CD4-positive, alpha-beta memory T cell (primary cell): ENCODE results near the gene KIAA1217. TPM values are rescaled to one million over a fixed set of nuclear protein-coding genes. Genes with fewer than 3 reads are reported as not detected.
A peak's percentile ranks its signal among the peaks of the same experiment; 100 is the strongest.

Experiments used
- CTCF ChIA-PET: fragments of 350-600 bp; sonication (Branson Sonifier 250); formaldehyde crosslinking; loops from one replicate; lab custom pipeline; 2021; ENCODE audit warnings: inconsistent platforms; ENCODE audit not compliant: partially characterized antibody; lab: Charles Lee
- POLR2A ChIA-PET: fragments of 350-600 bp; sonication (Branson Sonifier 250); formaldehyde crosslinking; loops from one replicate; lab custom pipeline; 2021; ENCODE audit not compliant: partially characterized antibody; lab: Charles Lee
- DNase-seq, 5 donors: peaks; one replicate each; pipeline versions ENCODE4 v3.0.0 to v3.0.0-alpha.2; 2020 to 2022; ENCODE audit warnings: mixed read lengths in 1 of 5
- H3K27ac ChIP-seq: one replicate; pipeline ENCODE4 v1.7.0; 2013; ENCODE audit warnings: low read depth, low read length
- H3K27me3 ChIP-seq: 2 replicates; pipeline ENCODE4 v1.7.0; 2013; ENCODE audit warnings: mild to moderate bottlenecking, low read length, moderate library complexity; ENCODE audit not compliant: insufficient read depth
- H3K36me3 ChIP-seq: 2 replicates; pipeline ENCODE4 v1.7.0; 2013; ENCODE audit warnings: mild to moderate bottlenecking, low read length, moderate library complexity; ENCODE audit not compliant: insufficient read depth
- H3K4me1 ChIP-seq: 2 replicates; pipeline ENCODE4 v1.7.0; 2013; ENCODE audit warnings: mild to moderate bottlenecking, low read length, moderate library complexity; ENCODE audit not compliant: insufficient read depth
- H3K4me3 ChIP-seq, 2 donors: one replicate each; pipeline ENCODE4 v1.7.0; 2013; ENCODE audit warnings: low read length in 2 of 2, mild to moderate bottlenecking in 1 of 2
- H3K9me3 ChIP-seq, 2 donors: one replicate each; pipeline ENCODE4 v1.7.0; 2013; ENCODE audit warnings: low read length in 2 of 2, control low read depth in 1 of 2; ENCODE audit not compliant: control insufficient read depth in 1 of 2
- H3K27ac Mint-ChIP-seq, 7 donors: one replicate each; pipeline ENCODE4 v1.8.0; 2020 to 2021; ENCODE audit warnings: mixed read lengths in 7 of 7, mild to moderate bottlenecking in 6 of 7, inconsistent platforms in 3 of 7, moderate library complexity in 3 of 7
- H3K27me3 Mint-ChIP-seq, 2 donors: one replicate each; pipeline ENCODE4 v1.8.0; 2020 to 2021; ENCODE audit warnings: mixed read lengths in 2 of 2
- H3K36me3 Mint-ChIP-seq, 2 donors: one replicate each; pipeline ENCODE4 v1.8.0; 2020 to 2021; ENCODE audit warnings: mixed read lengths in 2 of 2, inconsistent platforms in 1 of 2, mild to moderate bottlenecking in 1 of 2
- H3K4me1 Mint-ChIP-seq, 4 donors: one replicate each; pipeline ENCODE4 v1.8.0; 2020 to 2021; ENCODE audit warnings: mixed read lengths in 4 of 4, mild to moderate bottlenecking in 1 of 4
- H3K4me3 Mint-ChIP-seq, 8 donors: one replicate each; pipeline ENCODE4 v1.8.0; 2020 to 2021; ENCODE audit warnings: mixed read lengths in 8 of 8, mild to moderate bottlenecking in 7 of 8, moderate library complexity in 6 of 8, inconsistent platforms in 3 of 8
- H3K9me3 Mint-ChIP-seq, 8 donors: one replicate each; pipeline ENCODE4 v1.8.0; 2020 to 2021; ENCODE audit warnings: mixed read lengths in 8 of 8, mild to moderate bottlenecking in 5 of 8, inconsistent platforms in 3 of 8, moderate library complexity in 1 of 8
- intact Hi-C: fragments of 100-400 bp; cut with micrococcal nuclease; formaldehyde crosslinking; loops from one replicate; pipeline ENCODE4 v1.15.1; 2023
- polyA plus RNA-seq, 2 donors: library from polyadenylated mRNA; unstranded; fragments of 300-500 nt; fragmentation: Illumina TruSeq; gene quantifications; one replicate each; pipeline ENCODE4 v1.2.3, GENCODE V29; 2021
- total RNA-seq, 2 experiments: library from RNA; stranded (reverse); gene quantifications; one replicate each; pipeline ENCODE4 v1.2.3, GENCODE V29; 2021

Gene KIAA1217
- total and polyA plus RNA-seq, 4 experiments from 2014 or later: 0.69 to 0.75 (median 0.70) TPM; not detected in 1

DNA sequence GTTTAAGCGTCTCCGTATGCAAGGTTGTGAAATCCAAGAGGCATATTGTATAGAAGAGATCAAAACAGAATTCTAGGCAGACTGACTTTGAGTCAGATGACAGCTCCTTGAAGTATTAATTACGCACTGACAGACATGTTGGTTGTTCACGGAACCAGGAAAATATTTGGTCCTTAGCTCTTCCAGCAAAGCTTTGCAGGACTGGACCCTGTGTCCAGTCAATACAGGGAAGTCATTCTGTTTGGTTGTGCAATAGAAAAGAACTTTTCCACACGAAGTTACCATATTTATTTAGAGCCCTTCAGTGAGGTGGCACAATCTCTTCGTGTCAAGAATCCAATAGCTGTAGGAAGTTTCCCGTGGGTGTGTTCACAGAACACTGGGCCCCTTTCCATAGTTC is 309.5 kb downstream of the KIAA1217 start:
- H3K4me1 ChIP-seq: peaks cover 12% of the 10 kb centered on the region
- no peaks in the 10 kb centered on the region for H3K9me3 ChIP-seq
- Mint-ChIP-seq H3K36me3 (peaks cover 0 to 2% of the 10 kb centered on the region in 2 donors), H3K4me1 (peaks cover 8 to 15% (median 12%) of the 10 kb centered on the region in 4 donors), H3K27me3 (no peaks in the 10 kb centered on the region), H3K4me3 (peak overlapping the region in 1 of 8 donors; percentile 17), H3K27ac (peak overlapping the region in 1 of 7 donors; percentile 2), H3K9me3 (peaks cover 0 to 2% (median 0%) of the 10 kb centered on the region in 8 donors)
- POLR2A ChIA-PET: no interaction called here
- CTCF ChIA-PET: interaction anchor here (0.7 to 5.5 kb wide), 13 partner anchors 8 to 1205 kb away, joined by 3 to 42 read pairs (median 3); no protein-coding TSS in a partner anchor
- no peak overlapping the region for H3K4me3 ChIP-seq
- intact Hi-C loops: loop anchor here (2.0 to 5.0 kb wide), 4 partner anchors 321 to 1360 kb away; no protein-coding TSS in a partner anchor
- DNase-seq: no peak
- no peaks in the 10 kb centered on the region for H3K27me3 ChIP-seq
- no peak overlapping the region for H3K27ac ChIP-seq
- H3K36me3 ChIP-seq: no peaks in the 10 kb centered on the region

DNA sequence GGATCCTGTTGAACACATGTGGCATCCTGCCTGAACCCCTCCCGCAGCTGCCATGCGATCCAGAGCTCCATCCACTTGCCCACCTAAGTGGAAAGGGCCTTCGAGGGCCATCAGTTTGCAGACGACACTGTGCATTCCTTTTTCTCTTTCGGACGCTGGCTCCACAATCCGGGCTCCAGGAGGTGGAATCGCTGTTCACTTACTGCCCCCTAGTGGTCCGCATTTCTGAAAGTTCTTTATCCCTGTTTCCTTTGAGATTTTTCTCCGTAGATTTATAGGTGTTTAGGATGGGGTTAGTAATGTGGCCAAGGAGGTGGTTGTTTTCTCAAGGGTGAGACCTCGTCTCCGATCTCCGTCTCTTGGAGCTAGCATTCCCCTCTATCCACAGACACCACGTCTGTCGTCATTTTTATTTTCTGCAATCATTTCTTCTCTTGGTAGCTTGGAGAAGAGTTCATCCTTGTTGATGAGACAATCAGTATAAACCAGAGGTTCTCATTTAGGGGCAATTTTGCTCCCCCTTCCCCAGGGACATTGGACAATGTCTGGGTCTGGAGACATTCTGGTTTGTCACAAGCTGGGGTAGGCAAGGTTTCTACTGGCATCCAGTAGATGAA is 310.2 kb downstream of the KIAA1217 start:
- ChIA-PET CTCF (interaction anchor here (0.9 to 5.5 kb wide), 11 partner anchors 9 to 1206 kb away, joined by 3 to 42 read pairs (median 6); no protein-coding TSS in a partner anchor), POLR2A (interaction anchor here (1.0 kb wide), 1 partner anchor 9 kb away, joined by 3 read pairs; no protein-coding TSS in a partner anchor)
- peaks cover 12% of the 10 kb centered on the region for H3K4me1 ChIP-seq
- intact Hi-C loops: loop anchor here (2.0 to 5.0 kb wide), 4 partner anchors 322 to 1360 kb away; no protein-coding TSS in a partner anchor
- no peaks in the 10 kb centered on the region for H3K27me3 ChIP-seq
- peaks cover 0 to 2% (median 0%) of the 10 kb centered on the region in 8 donors for H3K9me3 Mint-ChIP-seq
- peak overlapping the region in 7 of 8 donors; percentile 10 to 78 (median 51) for H3K4me3 Mint-ChIP-seq
- H3K27ac ChIP-seq: no peak overlapping the region
- H3K27ac Mint-ChIP-seq: no peak overlapping the region
- H3K9me3 ChIP-seq: no peaks in the 10 kb centered on the region
- H3K27me3 Mint-ChIP-seq: no peaks in the 10 kb centered on the region
- H3K4me1 Mint-ChIP-seq: peaks cover 8 to 15% (median 12%) of the 10 kb centered on the region in 4 donors
- H3K4me3 ChIP-seq: no peak overlapping the region
- peak; percentile 12 to 42 (median 19) for DNase-seq
- H3K36me3 ChIP-seq: no peaks in the 10 kb centered on the region
- peaks cover 0 to 2% of the 10 kb centered on the region in 2 donors for H3K36me3 Mint-ChIP-seq

DNA sequence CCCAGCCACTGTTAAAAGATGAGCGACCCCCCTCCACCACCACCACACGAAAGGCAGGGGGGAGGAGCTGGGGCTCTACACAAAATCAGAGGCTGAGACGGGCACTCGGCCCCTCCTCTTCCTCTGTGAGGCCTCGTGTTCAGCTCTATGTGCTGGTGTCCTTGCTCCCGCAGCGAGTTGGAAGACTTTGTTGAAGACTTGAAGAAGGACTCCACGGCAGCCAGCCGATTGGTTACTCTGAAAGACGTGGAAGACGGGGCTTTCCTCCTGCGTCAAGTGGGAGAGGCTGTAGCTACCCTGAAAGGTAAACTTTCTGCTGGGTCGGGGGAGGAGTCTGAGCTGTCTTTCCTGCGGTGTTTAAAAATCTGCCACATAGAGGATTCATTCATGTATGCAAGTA is 311.0 kb downstream of the KIAA1217 start:
- POLR2A ChIA-PET: interaction anchor here (1.0 kb wide), 1 partner anchor 9 kb away, joined by 3 read pairs; no protein-coding TSS in a partner anchor
- H3K4me1 Mint-ChIP-seq: peaks cover 8 to 15% (median 12%) of the 10 kb centered on the region in 4 donors

DNA sequence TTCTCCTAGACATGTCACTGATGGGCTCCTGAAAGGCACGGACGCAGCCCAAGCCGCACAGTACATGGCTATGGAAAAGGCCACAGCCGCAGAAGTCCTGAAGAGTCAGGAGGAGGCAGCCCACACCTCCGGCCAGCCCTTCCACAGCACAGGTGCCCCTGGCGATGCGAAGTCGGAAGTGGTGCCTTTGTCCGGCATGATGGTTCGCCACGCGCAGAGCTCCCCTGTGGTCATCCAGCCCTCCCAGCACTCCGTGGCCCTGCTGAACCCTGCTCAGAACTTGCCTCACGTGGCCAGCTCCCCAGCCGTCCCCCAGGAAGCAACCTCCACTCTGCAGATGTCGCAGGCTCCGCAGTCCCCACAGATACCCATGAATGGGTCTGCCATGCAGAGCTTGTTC is 315.4 kb downstream of the KIAA1217 start:
- no peak overlapping the region for H3K27ac ChIP-seq
- H3K27me3 ChIP-seq: no peaks in the 10 kb centered on the region
- peaks cover 4 to 10% (median 7%) of the 10 kb centered on the region in 4 donors for H3K4me1 Mint-ChIP-seq
- no peak overlapping the region for H3K27ac Mint-ChIP-seq
- H3K9me3 Mint-ChIP-seq: peaks cover 0 to 3% (median 0%) of the 10 kb centered on the region in 8 donors
- no peak overlapping the region for H3K4me3 Mint-ChIP-seq
- CTCF ChIA-PET: interaction anchor here (1.1 kb wide), 1 partner anchor 32 kb away, joined by 3 read pairs; no protein-coding TSS in a partner anchor
- H3K36me3 Mint-ChIP-seq: peaks cover 0 to 2% of the 10 kb centered on the region in 2 donors
- no peak for DNase-seq
- no peaks in the 10 kb centered on the region for H3K36me3 ChIP-seq
- no peaks in the 10 kb centered on the region for H3K9me3 ChIP-seq
- peaks cover 7% of the 10 kb centered on the region for H3K4me1 ChIP-seq
- H3K27me3 Mint-ChIP-seq: no peaks in the 10 kb centered on the region
- POLR2A ChIA-PET: no interaction called here
- intact Hi-C loops: no loop called here
- H3K4me3 ChIP-seq: no peak overlapping the region

More for the DNA sequence above, 311.0 kb downstream of the KIAA1217 start:
- H3K27ac ChIP-seq: no peak overlapping the region
- peak overlapping the region; percentile 44 to 82 (median 74) for H3K4me3 Mint-ChIP-seq
- peaks cover 0 to 2% (median 0%) of the 10 kb centered on the region in 8 donors for H3K9me3 Mint-ChIP-seq
- H3K9me3 ChIP-seq: no peaks in the 10 kb centered on the region
- H3K36me3 ChIP-seq: no peaks in the 10 kb centered on the region
- H3K27ac Mint-ChIP-seq: peak overlapping the region in 6 of 7 donors; percentile 42 to 87 (median 58)
- peaks cover 12% of the 10 kb centered on the region for H3K4me1 ChIP-seq
- H3K4me3 ChIP-seq: no peak overlapping the region
- CTCF ChIA-PET: interaction anchor here (1.3 to 5.5 kb wide), 5 partner anchors 10 to 525 kb away, joined by 6 to 42 read pairs (median 8); no protein-coding TSS in a partner anchor
- peak; percentile 18 to 74 (median 39) for DNase-seq
- H3K27me3 Mint-ChIP-seq: no peaks in the 10 kb centered on the region
- H3K27me3 ChIP-seq: no peaks in the 10 kb centered on the region
- peaks cover 0 to 2% of the 10 kb centered on the region in 2 donors for H3K36me3 Mint-ChIP-seq
- intact Hi-C loops: loop anchor here (2.0 to 5.0 kb wide), 4 partner anchors 323 to 1361 kb away; no protein-coding TSS in a partner anchor

DNA sequence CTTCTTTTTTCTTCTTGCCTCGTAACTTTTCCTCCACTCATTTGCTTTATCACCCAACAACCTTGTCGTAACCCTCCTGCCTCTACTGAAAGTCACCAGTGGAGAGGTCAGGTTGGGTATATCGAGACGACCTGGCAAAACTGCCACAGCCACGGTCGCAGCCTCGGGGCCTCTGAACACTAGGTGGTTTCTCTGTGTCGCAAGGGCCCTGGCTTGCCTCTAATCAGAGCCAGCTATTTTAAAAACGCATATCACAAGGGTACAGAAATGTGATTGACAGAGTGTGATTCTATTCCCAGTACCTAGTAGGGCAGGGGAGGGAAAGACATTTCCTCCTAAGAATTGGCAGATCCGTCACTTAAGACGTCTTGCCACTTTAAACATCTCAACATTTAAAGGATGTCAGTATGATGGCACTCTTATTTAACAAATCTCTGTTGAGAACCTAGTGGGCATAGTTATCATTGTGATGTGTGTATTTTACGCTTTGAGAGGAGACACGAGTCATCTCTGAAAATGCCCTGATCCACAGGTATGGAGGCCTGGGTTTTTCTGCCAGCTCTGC is 317.2 kb downstream of the KIAA1217 start:
- no peak overlapping the region for H3K27ac Mint-ChIP-seq
- Histone ChIP-seq H3K9me3 (no peaks in the 10 kb centered on the region), H3K36me3 (no peaks in the 10 kb centered on the region), H3K4me1 (no peaks in the 10 kb centered on the region), H3K27me3 (no peaks in the 10 kb centered on the region), H3K4me3 (no peak overlapping the region), H3K27ac (no peak overlapping the region)
- no peak overlapping the region for H3K4me3 Mint-ChIP-seq
- H3K27me3 Mint-ChIP-seq: peaks cover 0 to 1% of the 10 kb centered on the region in 2 donors
- no peaks in the 10 kb centered on the region for H3K36me3 Mint-ChIP-seq
- no peaks in the 10 kb centered on the region for H3K4me1 Mint-ChIP-seq
- POLR2A ChIA-PET: no interaction called here
- no peak for DNase-seq
- CTCF ChIA-PET: no interaction called here
- intact Hi-C loops: no loop called here
- peaks cover 0 to 3% (median 0%) of the 10 kb centered on the region in 8 donors for H3K9me3 Mint-ChIP-seq

DNA sequence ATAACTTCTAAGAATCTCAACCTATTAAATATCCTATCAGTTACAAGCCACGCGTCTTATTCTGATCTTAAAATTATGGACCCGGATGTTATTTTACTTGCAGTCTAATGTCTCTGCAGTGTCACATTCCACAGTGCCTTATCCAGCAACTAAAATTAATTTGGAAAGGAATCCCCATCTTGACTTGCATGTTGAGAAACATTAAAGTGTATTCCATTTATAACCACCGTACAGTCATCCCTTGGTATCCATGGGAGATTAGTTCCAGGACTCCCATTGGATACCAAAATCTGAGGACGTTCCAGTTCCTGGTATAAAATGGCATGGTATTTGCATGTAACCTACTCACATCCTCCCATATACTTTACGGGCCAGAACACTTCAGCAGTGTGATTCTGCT is 320.0 kb downstream of the KIAA1217 start:
- CTCF ChIA-PET: interaction anchor here (1.2 to 1.4 kb wide), 2 partner anchors 10 to 24 kb away, joined by 4 to 8 read pairs; no protein-coding TSS in a partner anchor

More for the DNA sequence above, 320.0 kb downstream of the KIAA1217 start:
- H3K4me3 ChIP-seq: no peak overlapping the region
- no peak overlapping the region for H3K27ac ChIP-seq
- POLR2A ChIA-PET: interaction anchor here (0.7 kb wide), 1 partner anchor 9 kb away, joined by 3 read pairs; no protein-coding TSS in a partner anchor
- no peaks in the 10 kb centered on the region for H3K9me3 ChIP-seq
- H3K9me3 Mint-ChIP-seq: peaks cover 0 to 4% (median 0%) of the 10 kb centered on the region in 8 donors
- H3K4me1 Mint-ChIP-seq: no peaks in the 10 kb centered on the region
- H3K27ac Mint-ChIP-seq: no peak overlapping the region
- peaks cover 0 to 1% of the 10 kb centered on the region in 2 donors for H3K27me3 Mint-ChIP-seq
- H3K36me3 Mint-ChIP-seq: no peaks in the 10 kb centered on the region
- no peaks in the 10 kb centered on the region for H3K4me1 ChIP-seq
- H3K27me3 ChIP-seq: no peaks in the 10 kb centered on the region
- no peak for DNase-seq
- no peak overlapping the region for H3K4me3 Mint-ChIP-seq
- no peaks in the 10 kb centered on the region for H3K36me3 ChIP-seq
- intact Hi-C loops: no loop called here
